Liver (tissue), 3 donors: ENCODE measurements around the gene CFAP57.

ENCODE experiments used
- CTCF ChIP-seq: fragments of 150-350 bp; IDR thresholded peaks from 2 replicates; pipeline ENCODE4 v1.5.1; 2017; ENCODE audit warnings: improper control_type of control experiment, low read depth, low read length; ENCODE audit not compliant: missing input control
- EGR1 ChIP-seq, 2 donors: IDR thresholded peaks; 2 replicates each; pipeline ENCODE4 v1.6.1; 2016 to 2018; ENCODE audit warnings: antibody characterized with exemption in 2 of 2, low read depth in 2 of 2
- FOXA2 ChIP-seq: IDR thresholded peaks from 2 replicates; pipeline ENCODE4 v1.6.1; 2016; ENCODE audit warnings: antibody characterized with exemption
- GABPA ChIP-seq, 2 donors: IDR thresholded peaks in 1 of 2; conservative IDR thresholded peaks in 1 of 2; 2 replicates each; pipeline ENCODE4 v1.6.1; 2016; ENCODE audit warnings: antibody characterized with exemption in 2 of 2, mild to moderate bottlenecking in 1 of 2, moderate library complexity in 1 of 2
- HNF4A ChIP-seq, 2 donors: conservative IDR thresholded peaks; 2 replicates each; pipeline ENCODE4 v1.6.1; 2016; ENCODE audit warnings: antibody characterized with exemption in 2 of 2, mild to moderate bottlenecking in 2 of 2
- JUND ChIP-seq, 2 donors: IDR thresholded peaks; 2 replicates each; pipeline ENCODE4 v1.6.1; 2016; ENCODE audit warnings: antibody characterized with exemption in 2 of 2
- REST ChIP-seq: IDR thresholded peaks from 2 replicates; pipeline ENCODE4 v1.6.1; 2016; ENCODE audit warnings: antibody characterized with exemption, mild to moderate bottlenecking
- SP1 ChIP-seq: IDR thresholded peaks from 2 replicates; pipeline ENCODE4 v1.6.1; 2018; ENCODE audit warnings: antibody characterized with exemption, mild to moderate bottlenecking
- TAF1 ChIP-seq: conservative IDR thresholded peaks from 2 replicates; pipeline ENCODE4 v1.6.1; 2016; ENCODE audit warnings: antibody characterized with exemption, mild to moderate bottlenecking
- TF ChIP-seq, protein P1 (sequence below): IDR thresholded peaks from 2 replicates; pipeline ENCODE4 v1.6.1; 2016; ENCODE audit warnings: antibody characterized with exemption
- donor health status: healthy.
- donor health status: healthy.

DNA sequence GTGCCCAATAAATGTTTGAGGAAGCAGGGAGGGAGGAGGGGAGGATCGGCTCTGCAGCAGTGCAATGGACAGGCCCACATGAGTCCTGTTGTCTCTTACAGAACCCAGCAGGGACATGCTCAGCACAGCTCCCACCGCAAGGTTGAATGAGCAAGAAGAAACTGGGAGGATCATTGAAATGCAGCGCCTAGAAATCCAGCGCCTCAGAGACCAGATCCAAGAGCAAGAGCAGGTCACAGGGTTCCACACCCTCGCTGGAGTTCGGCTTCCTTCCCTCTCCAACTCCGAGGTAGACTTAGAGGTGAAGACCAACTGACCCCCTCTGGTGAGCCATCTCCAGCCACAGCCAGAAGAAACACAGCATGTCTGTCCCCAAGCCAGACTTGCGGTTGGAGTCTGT is 81.7 kb downstream of the CFAP57 start:
- TF ChIP-seq TAF1 (no peak), FOXA2 (no peak), REST (no peak), CTCF (no peak), EGR1 (IDR thresholded peaks at IDR 0.05; ENCODE audit: low read depth in 2 of 2) (no peak), GABPA (IDR thresholded peaks at IDR 0.05 in 1 of 2, conservative IDR thresholded peaks at IDR 0.05 in 1 of 2) (no peak), JUND (IDR thresholded peaks at IDR 0.05) (no peak), HNF4A (conservative IDR thresholded peaks at IDR 0.05) (no peak), SP1 (no peak)
- TF ChIP-seq, protein P1, sequence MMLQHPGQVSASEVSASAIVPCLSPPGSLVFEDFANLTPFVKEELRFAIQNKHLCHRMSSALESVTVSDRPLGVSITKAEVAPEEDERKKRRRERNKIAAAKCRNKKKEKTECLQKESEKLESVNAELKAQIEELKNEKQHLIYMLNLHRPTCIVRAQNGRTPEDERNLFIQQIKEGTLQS = no peak
